ENCODE results near the gene AUTS2.

Gene AUTS2

DNA sequence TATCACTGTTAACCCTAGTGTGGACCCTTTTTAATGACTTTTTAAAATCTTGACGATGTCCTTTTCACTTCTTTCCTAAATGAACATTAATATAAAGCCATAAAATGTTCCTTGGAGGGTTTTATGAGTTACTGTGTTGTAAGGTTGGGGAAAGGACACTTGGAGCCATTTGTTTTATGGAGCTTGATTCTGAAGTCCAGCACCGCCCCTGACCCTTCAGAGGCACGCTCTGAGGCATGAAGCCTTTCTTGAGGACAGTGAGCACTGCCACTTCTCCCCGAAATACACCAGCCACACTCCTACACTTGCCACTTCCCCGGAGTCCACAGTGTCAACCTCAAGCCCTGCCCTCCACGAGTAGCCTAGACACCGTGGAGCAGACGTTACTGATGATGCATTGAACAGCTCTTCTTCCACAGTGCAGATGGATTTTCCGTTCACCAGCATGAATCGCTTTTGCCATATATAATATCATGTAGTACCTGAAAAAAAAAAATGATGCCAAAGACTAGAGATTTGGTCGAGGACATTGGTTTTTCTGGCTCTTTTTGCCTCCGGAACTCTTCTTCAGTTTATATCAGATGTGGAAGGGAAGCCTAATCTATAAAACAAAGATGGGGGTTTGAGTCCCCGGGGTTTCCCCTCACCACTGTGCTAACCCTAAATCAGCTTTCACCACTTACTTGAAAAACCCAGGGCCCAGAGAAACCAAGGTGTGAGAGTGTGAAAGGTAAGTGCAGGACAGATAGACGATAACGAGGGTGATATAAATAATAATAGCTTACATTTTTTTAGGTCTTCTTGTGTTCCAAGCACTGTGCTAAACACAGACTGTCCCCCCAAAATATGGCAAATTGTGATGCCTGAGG is 881.1 kb downstream of the AUTS2 start:
- H3K9me3 ChIP-seq (ENCODE audit: control insufficient read depth in 2 of 2, low read length in 2 of 2) = peaks cover 0 to 3% of the 10 kb centered on the region in 2 donors
- H3K4me3 ChIP-seq (ENCODE audit: low read length in 2 of 2) = no peak overlapping the region
- no peak overlapping the region for H3K27ac ChIP-seq (ENCODE audit: low read length)
- peaks cover 5% of the 10 kb centered on the region for H3K4me1 ChIP-seq (ENCODE audit: control insufficient read depth, insufficient read depth, low read length)
- H3K36me3 ChIP-seq (ENCODE audit: control insufficient read depth in 2 of 2, insufficient read depth in 2 of 2, low read length in 2 of 2) = no peaks in the 10 kb centered on the region
- H3K27me3 ChIP-seq (ENCODE audit: control insufficient read depth in 1 of 2, insufficient read depth in 2 of 2, low read length in 2 of 2) = no peaks in the 10 kb centered on the region
- no peak overlapping the region for H3K9ac ChIP-seq (ENCODE audit: low read length in 2 of 2)

DNA sequence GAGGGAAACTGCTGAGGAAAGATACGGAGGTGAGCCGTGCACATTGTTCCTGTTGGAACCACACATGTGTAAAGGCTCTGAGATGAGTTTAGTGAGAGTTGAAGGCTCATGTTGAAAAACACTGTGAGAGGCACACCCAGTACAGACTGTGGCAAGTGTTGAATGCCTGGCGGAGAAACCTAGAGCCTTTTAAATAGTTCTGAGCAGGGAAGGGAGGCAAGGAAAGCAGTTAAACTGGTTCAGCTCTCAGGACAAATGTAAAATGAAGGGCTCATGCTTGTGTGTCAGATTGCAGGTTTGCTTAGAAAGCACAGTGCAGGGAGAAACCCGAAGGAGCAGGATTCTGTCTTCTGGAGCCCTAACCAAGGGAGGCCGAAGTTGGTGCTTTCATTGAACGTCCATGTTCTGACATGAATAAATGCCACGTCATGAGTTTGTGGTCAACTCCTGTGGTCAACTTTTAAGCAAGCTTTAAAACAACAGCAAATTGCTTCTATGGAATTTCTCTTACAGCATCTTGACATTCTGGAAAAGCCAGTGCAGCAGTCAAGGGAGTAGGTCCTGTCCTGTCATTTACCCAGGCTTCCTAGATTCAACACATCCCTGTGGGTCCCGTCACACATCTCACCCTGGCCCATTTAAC is 882.8 kb downstream of the AUTS2 start:
- no peak overlapping the region for H3K4me3 ChIP-seq (ENCODE audit: low read length in 2 of 2)
- peaks cover 5% of the 10 kb centered on the region for H3K4me1 ChIP-seq (ENCODE audit: control insufficient read depth, insufficient read depth, low read length)
- H3K9ac ChIP-seq (ENCODE audit: low read length in 2 of 2) = no peak overlapping the region
- H3K36me3 ChIP-seq (ENCODE audit: control insufficient read depth in 2 of 2, insufficient read depth in 2 of 2, low read length in 2 of 2) = no peaks in the 10 kb centered on the region
- no peaks in the 10 kb centered on the region for H3K27me3 ChIP-seq (ENCODE audit: control insufficient read depth in 1 of 2, insufficient read depth in 2 of 2, low read length in 2 of 2)
- no peak overlapping the region for H3K27ac ChIP-seq (ENCODE audit: low read length)
- peaks cover 0 to 4% of the 10 kb centered on the region in 2 donors for H3K9me3 ChIP-seq (ENCODE audit: control insufficient read depth in 2 of 2, low read length in 2 of 2)

DNA sequence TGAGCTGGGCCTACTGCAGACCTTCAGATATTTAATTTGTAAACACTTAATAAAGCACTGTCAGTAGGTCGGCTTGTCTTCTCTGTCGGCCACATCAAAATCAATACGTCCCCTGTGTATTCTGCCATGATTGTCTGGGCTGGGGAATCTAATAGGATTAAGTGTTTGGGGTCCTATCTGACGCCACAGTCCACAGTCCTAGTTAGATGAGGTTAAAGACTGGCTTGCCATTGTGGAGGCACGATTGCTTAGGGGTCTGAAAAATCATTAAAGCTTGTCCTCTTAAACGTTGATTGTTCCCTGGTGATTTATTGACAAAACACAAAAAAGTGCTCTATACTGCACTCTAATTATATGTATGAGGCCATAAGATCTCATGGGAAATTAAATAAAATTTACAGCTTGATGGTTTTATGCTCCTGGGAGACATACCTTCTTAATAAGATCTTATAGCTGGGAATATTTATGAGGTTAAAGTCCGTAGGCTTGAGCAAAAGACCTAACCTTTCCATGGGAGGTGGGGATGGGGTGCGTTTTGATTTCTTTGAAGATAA is 883.4 kb downstream of the AUTS2 start:
- H3K27ac ChIP-seq (ENCODE audit: low read length) = no peak overlapping the region
- no peak overlapping the region for H3K4me3 ChIP-seq (ENCODE audit: low read length in 2 of 2)
- no peaks in the 10 kb centered on the region for H3K27me3 ChIP-seq (ENCODE audit: control insufficient read depth in 1 of 2, insufficient read depth in 2 of 2, low read length in 2 of 2)
- H3K36me3 ChIP-seq (ENCODE audit: control insufficient read depth in 2 of 2, insufficient read depth in 2 of 2, low read length in 2 of 2) = no peaks in the 10 kb centered on the region
- no peak overlapping the region for H3K9ac ChIP-seq (ENCODE audit: low read length in 2 of 2)
- H3K4me1 ChIP-seq (ENCODE audit: control insufficient read depth, insufficient read depth, low read length) = peaks cover 5% of the 10 kb centered on the region
- peaks cover 0 to 4% of the 10 kb centered on the region in 2 donors for H3K9me3 ChIP-seq (ENCODE audit: control insufficient read depth in 2 of 2, low read length in 2 of 2)

DNA sequence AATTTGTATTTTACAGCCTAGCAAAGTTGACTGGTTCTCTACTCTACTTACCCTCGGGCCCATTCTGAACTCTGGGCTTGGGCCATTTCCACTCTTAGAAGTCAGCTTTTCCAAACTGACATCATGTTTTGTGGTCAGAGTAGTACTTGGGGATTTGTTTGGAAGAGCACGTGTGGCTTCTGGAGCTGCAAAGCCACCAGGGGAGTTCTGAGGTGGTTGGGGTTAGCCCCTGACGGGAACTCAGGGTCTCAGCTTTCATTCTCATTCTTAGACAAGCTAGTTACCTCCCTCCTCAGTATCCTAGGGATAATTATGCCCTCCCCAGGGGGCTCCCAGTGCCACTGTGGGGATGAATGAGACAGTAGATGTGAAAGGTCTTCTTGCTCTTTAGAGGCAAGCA is 886.0 kb downstream of the AUTS2 start:
- H3K4me1 ChIP-seq (ENCODE audit: control insufficient read depth, insufficient read depth, low read length) = no peaks in the 10 kb centered on the region
- no peaks in the 10 kb centered on the region for H3K27me3 ChIP-seq (ENCODE audit: control insufficient read depth in 1 of 2, insufficient read depth in 2 of 2, low read length in 2 of 2)
- H3K9me3 ChIP-seq (ENCODE audit: control insufficient read depth in 2 of 2, low read length in 2 of 2) = peaks cover 0 to 4% of the 10 kb centered on the region in 2 donors
- H3K27ac ChIP-seq (ENCODE audit: low read length) = no peak overlapping the region
- no peaks in the 10 kb centered on the region for H3K36me3 ChIP-seq (ENCODE audit: control insufficient read depth in 2 of 2, insufficient read depth in 2 of 2, low read length in 2 of 2)
- no peak overlapping the region for H3K4me3 ChIP-seq (ENCODE audit: low read length in 2 of 2)
- H3K9ac ChIP-seq (ENCODE audit: low read length in 2 of 2) = no peak overlapping the region

DNA sequence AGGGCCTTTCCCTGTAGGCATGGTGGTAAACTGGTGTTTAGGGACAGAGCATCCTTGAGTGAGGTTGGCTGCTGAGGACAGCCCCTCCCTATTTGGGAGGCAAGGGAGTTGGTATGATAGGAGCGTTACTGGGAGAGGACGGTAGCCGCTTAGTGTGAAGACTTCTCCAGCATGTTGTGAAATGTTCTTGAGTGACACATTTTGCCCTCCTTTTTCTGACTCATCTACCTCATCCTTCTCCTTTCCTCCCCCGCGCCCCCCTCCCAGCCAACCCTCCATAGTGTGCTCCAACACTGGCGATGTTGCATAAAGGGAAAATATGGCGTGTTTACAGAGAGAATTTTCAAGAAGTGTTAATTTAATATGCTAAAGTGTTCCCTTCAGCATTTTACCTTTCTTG is 888.7 kb downstream of the AUTS2 start:
- Histone ChIP-seq H3K27ac (ENCODE audit: low read length) (no peak overlapping the region), H3K27me3 (ENCODE audit: control insufficient read depth in 1 of 2, insufficient read depth in 2 of 2, low read length in 2 of 2) (no peaks in the 10 kb centered on the region), H3K36me3 (ENCODE audit: control insufficient read depth in 2 of 2, insufficient read depth in 2 of 2, low read length in 2 of 2) (no peaks in the 10 kb centered on the region), H3K9ac (ENCODE audit: low read length in 2 of 2) (no peak overlapping the region), H3K4me1 (ENCODE audit: control insufficient read depth, insufficient read depth, low read length) (no peaks in the 10 kb centered on the region), H3K9me3 (ENCODE audit: control insufficient read depth in 2 of 2, low read length in 2 of 2) (peaks cover 0 to 4% of the 10 kb centered on the region in 2 donors), H3K4me3 (ENCODE audit: low read length in 2 of 2) (no peak overlapping the region)

DNA sequence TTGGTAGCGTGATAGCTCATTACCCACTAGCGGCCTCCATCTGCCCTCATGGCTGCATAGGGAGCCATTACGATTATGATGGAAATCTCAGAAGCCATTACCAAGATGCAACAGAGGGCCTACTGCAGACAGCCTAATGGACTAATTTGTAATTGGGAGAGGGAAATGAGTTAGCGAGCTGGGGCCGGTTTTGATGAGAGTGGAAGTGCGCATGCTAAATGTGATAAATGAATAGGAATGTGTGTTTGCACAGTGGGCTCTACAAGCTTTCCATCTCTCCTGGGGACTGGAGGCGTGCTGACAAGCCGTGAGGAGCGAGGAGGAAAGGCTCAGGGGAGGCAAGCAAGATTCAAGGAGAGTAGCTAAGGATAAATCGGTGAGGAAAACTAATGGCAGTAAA is 889.2 kb downstream of the AUTS2 start:
- H3K27me3 ChIP-seq (ENCODE audit: control insufficient read depth in 1 of 2, insufficient read depth in 2 of 2, low read length in 2 of 2) = no peaks in the 10 kb centered on the region
- H3K9me3 ChIP-seq (ENCODE audit: control insufficient read depth in 2 of 2, low read length in 2 of 2) = peaks cover 0 to 4% of the 10 kb centered on the region in 2 donors
- no peak overlapping the region for H3K4me3 ChIP-seq (ENCODE audit: low read length in 2 of 2)
- H3K36me3 ChIP-seq (ENCODE audit: control insufficient read depth in 2 of 2, insufficient read depth in 2 of 2, low read length in 2 of 2) = no peaks in the 10 kb centered on the region
- no peak overlapping the region for H3K27ac ChIP-seq (ENCODE audit: low read length)
- no peaks in the 10 kb centered on the region for H3K4me1 ChIP-seq (ENCODE audit: control insufficient read depth, insufficient read depth, low read length)
- H3K9ac ChIP-seq (ENCODE audit: low read length in 2 of 2) = no peak overlapping the region

DNA sequence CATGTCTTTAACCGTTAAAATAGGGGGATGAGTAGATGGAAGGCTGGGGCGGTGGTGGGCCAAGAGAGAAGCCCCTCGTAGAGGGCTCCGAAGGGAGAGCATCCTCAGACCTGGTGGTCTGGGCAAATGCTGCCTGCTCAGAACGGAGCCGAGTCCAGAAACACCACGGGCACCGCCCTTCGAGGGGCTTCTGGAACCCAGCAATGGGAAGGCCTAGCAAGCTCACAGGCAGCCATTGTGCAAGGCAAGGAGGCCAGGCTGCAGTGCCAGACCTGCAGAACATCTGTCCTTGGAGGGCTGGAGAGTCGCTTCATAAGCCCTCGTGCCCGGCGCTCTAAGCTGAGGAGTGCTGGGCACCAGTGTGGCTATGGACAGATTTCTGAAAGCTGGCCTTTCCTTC is 889.6 kb downstream of the AUTS2 start:
- H3K36me3 ChIP-seq (ENCODE audit: control insufficient read depth in 2 of 2, insufficient read depth in 2 of 2, low read length in 2 of 2) = no peaks in the 10 kb centered on the region
- no peak overlapping the region for H3K27ac ChIP-seq (ENCODE audit: low read length)
- no peaks in the 10 kb centered on the region for H3K27me3 ChIP-seq (ENCODE audit: control insufficient read depth in 1 of 2, insufficient read depth in 2 of 2, low read length in 2 of 2)
- no peak overlapping the region for H3K4me3 ChIP-seq (ENCODE audit: low read length in 2 of 2)
- H3K9ac ChIP-seq (ENCODE audit: low read length in 2 of 2) = no peak overlapping the region
- H3K9me3 ChIP-seq (ENCODE audit: control insufficient read depth in 2 of 2, low read length in 2 of 2) = peaks cover 0 to 4% of the 10 kb centered on the region in 2 donors
- H3K4me1 ChIP-seq (ENCODE audit: control insufficient read depth, insufficient read depth, low read length) = no peaks in the 10 kb centered on the region

DNA sequence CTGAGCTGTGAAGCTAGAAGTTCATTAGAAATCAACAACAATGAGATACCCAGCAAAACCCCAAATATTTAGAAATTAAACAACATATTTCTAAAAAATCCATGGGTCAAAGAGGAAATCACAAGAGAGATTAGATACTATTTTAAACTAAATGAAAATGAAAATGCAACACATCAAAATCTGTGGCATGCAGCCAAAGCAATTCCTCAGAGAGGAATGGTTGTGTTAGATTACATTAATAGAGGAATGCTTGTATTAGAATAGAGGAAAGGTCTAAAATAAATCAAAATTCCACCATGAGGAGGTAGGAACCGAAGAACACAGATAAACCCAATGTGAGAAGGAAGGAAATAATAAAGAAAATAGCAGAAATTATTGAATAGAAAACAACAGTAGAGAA is 891.5 kb downstream of the AUTS2 start:
- Histone ChIP-seq H3K27me3 (ENCODE audit: control insufficient read depth in 1 of 2, insufficient read depth in 2 of 2, low read length in 2 of 2) (no peaks in the 10 kb centered on the region), H3K9me3 (ENCODE audit: control insufficient read depth in 2 of 2, low read length in 2 of 2) (no peaks in the 10 kb centered on the region), H3K4me3 (ENCODE audit: low read length in 2 of 2) (no peak overlapping the region), H3K9ac (ENCODE audit: low read length in 2 of 2) (no peak overlapping the region), H3K27ac (ENCODE audit: low read length) (no peak overlapping the region), H3K4me1 (ENCODE audit: control insufficient read depth, insufficient read depth, low read length) (no peaks in the 10 kb centered on the region), H3K36me3 (ENCODE audit: control insufficient read depth in 2 of 2, insufficient read depth in 2 of 2, low read length in 2 of 2) (no peaks in the 10 kb centered on the region)

DNA sequence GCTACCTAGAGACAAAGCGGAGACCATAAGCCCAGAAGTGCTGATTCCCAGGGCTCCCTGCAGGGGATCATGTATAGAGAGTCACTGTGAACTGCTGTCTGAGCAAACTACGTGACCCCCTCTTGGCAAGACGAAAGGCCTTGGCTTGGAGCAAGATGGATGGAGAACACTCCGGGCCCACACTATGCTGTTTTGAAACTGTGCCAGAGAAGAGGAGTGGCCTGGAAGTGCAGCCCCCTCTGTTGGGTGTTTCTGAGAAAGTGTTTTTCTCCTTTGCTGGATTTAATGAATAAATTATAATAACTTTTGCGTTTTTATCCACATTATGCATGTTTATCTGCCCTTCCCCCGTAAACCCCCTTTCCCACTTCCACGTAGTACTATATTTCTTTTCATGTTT is 894.4 kb downstream of the AUTS2 start:
- H3K27ac ChIP-seq (ENCODE audit: low read length) = no peak overlapping the region
- H3K4me3 ChIP-seq (ENCODE audit: low read length in 2 of 2) = no peak overlapping the region
- no peaks in the 10 kb centered on the region for H3K9me3 ChIP-seq (ENCODE audit: control insufficient read depth in 2 of 2, low read length in 2 of 2)
- H3K27me3 ChIP-seq (ENCODE audit: control insufficient read depth in 1 of 2, insufficient read depth in 2 of 2, low read length in 2 of 2) = no peaks in the 10 kb centered on the region
- H3K4me1 ChIP-seq (ENCODE audit: control insufficient read depth, insufficient read depth, low read length) = no peaks in the 10 kb centered on the region
- H3K9ac ChIP-seq (ENCODE audit: low read length in 2 of 2) = no peak overlapping the region
- no peaks in the 10 kb centered on the region for H3K36me3 ChIP-seq (ENCODE audit: control insufficient read depth in 2 of 2, insufficient read depth in 2 of 2, low read length in 2 of 2)

DNA sequence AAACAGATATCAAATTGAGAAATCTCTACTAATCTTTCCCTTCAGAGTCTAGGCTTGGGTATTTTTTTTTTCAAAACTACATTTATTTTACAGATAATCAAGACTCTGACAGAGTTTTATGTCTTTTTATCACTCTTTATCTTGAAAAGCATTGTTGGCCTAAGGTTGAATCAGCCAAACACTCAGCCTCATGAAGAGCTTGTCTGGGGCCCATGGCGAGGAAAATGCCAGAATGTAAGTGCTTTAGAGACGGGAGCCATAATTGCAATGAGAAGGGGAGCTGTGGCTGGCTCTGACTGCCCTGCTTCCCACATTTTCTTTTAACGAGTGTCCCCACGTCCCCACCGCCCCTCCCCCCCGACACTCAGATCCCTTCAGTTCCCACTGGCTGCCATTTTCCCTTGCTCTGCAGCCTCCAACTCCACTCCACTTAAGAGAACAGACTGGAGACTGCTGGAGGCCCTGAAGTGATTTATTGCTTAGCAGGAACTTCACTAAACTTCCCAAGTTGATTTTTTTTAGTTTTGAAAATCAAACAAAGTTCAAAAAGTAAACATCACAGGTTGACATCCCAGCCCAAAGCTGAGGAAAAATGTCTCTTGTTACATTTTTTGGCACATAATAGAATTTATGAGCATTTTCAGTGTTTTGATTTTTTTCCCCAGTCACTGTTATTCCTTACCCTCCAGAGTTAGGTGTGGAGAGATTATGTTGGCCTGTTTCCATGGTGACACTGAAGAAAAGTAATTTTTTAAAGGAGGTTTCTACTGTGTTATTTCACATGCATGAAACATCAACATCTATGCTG is 896.2 kb downstream of the AUTS2 start:
- Histone ChIP-seq H3K4me3 (ENCODE audit: low read length in 2 of 2) (no peak overlapping the region), H3K4me1 (ENCODE audit: control insufficient read depth, insufficient read depth, low read length) (no peaks in the 10 kb centered on the region), H3K36me3 (ENCODE audit: control insufficient read depth in 2 of 2, insufficient read depth in 2 of 2, low read length in 2 of 2) (no peaks in the 10 kb centered on the region)

More for the DNA sequence above, 896.2 kb downstream of the AUTS2 start:
- no peak overlapping the region for H3K9ac ChIP-seq (ENCODE audit: low read length in 2 of 2)
- no peaks in the 10 kb centered on the region for H3K27me3 ChIP-seq (ENCODE audit: control insufficient read depth in 1 of 2, insufficient read depth in 2 of 2, low read length in 2 of 2)
- no peak overlapping the region for H3K27ac ChIP-seq (ENCODE audit: low read length)
- no peaks in the 10 kb centered on the region for H3K9me3 ChIP-seq (ENCODE audit: control insufficient read depth in 2 of 2, low read length in 2 of 2)
